ENCODE data around the gene TMEM18. TPM values are rescaled to one million over a fixed set of nuclear protein-coding genes. Genes with fewer than 3 reads are reported as not detected.
"Not testable (repeated sequence)": the region's sequence is repeated elsewhere in the genome, so short reads cannot be mapped to it uniquely, and the experiment has no call there.

Gene TMEM18
- total RNA-seq, 2 experiments from 2014 or later: 27.0 to 27.1 TPM

DNA sequence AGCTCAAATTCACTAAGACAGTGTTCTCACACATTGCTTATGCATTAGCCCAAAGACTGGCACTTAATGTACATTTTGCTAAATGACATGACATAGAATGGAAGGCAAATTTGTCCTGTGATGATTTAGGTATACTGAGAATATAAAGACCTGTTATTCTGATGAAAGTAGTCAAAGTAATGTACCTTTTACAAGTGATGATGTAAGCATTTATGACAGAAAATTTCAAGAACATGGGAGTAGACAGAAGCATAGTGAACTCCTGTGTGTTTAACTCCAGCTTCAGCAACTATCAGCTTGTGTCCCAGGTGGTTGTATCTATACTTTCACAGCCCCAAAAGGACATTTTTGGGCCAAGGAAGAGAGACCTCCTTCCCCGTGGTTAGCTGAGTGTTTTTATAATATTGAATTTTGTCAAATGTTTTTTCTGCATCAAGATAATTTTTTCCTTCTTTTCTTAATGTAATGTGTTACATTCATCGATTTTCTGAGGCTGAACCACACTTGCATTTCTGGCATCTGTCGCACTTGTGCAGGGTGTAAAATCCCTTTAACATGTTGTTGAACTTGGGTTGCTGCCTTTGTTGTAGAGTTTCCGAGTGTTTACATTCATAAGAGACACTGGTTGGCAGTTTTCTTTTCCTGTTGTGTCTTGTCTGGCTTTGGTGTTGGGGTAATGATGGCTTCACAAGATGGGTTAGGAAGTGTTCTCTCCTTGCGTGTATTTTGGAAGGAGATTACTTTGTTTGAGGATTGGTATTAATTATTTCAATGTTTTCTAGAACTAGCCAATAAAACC lies 33.9 kb upstream of the TMEM18 start:
- no peaks in the 10 kb centered on the region for H3K9me3 Mint-ChIP-seq (ENCODE audit: low read depth)
- no peak overlapping the region for H3K27ac Mint-ChIP-seq
- no peak overlapping the region for H3K4me3 Mint-ChIP-seq
- no peak for ATAC-seq
- H3K4me1 Mint-ChIP-seq: peaks cover 7% of the 10 kb centered on the region
- intact Hi-C loops (cut with DNase I, micrococcal nuclease): loop anchor here (10.0 kb wide), 2 partner anchors 424 to 844 kb away; no protein-coding TSS in a partner anchor
- no peaks in the 10 kb centered on the region for H3K36me3 Mint-ChIP-seq (ENCODE audit: low read depth)
- peaks cover 14% of the 10 kb centered on the region for H3K27me3 Mint-ChIP-seq
- no peak for DNase-seq
- POLR2A ChIA-PET: no interaction called here
- CTCF ChIA-PET: no interaction called here

GRCh38 chr2:709138-709765 lies 32.0 kb upstream of the TMEM18 start:
- Mint-ChIP-seq H3K36me3 (ENCODE audit: low read depth) (no peaks in the 10 kb centered on the region), H3K4me1 (peaks cover 11% of the 10 kb centered on the region), H3K4me3 (no peak overlapping the region), H3K27ac (no peak overlapping the region), H3K27me3 (peaks cover 10% of the 10 kb centered on the region), H3K9me3 (ENCODE audit: low read depth) (no peaks in the 10 kb centered on the region)
- DNase-seq (no peak), ATAC-seq (no peak)
- POLR2A ChIA-PET: no interaction called here
- intact Hi-C loops (cut with DNase I, micrococcal nuclease): loop anchor here in 1 of 2 experiments (10.0 kb wide), 1 partner anchor 236 kb away; no protein-coding TSS in a partner anchor
- CTCF ChIA-PET: no interaction called here

GRCh38 chr2:708667-709066 lies 31.5 kb upstream of the TMEM18 start:
- no peak for ATAC-seq
- Mint-ChIP-seq H3K4me3 (no peak overlapping the region), H3K36me3 (ENCODE audit: low read depth) (no peaks in the 10 kb centered on the region), H3K27me3 (peaks cover 10% of the 10 kb centered on the region), H3K27ac (no peak overlapping the region), H3K9me3 (ENCODE audit: low read depth) (no peaks in the 10 kb centered on the region), H3K4me1 (peaks cover 11% of the 10 kb centered on the region)
- POLR2A ChIA-PET: no interaction called here
- DNase-seq: no peak
- CTCF ChIA-PET: no interaction called here
- intact Hi-C loops (cut with DNase I, micrococcal nuclease): loop anchor here in 1 of 2 experiments (10.0 kb wide), 1 partner anchor 236 kb away; no protein-coding TSS in a partner anchor

DNA sequence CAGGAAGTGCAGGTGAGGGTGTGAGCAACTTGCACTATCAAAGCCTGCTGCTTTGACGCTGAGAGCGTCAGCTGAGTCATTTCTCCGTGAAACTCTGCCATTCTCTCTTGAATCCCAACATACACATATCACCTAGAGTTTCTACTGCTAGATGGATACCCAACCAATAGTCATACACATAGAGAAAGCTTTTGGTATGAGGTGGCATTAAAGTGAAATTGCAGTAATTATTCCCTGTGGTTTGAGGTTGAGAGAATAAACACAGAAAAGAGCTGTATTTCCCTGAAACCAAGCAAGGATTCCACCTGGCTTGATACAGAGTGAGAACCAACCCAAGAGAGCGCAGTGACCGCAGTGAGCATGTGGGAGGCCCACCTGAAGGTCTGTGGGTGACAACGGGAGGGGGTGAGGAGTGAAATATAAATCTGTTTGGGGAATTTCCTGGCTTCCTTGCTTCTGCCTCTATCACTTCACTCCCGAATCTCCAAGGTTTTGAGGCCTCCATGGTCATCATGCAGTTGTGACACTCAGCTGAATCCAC lies 28.8 kb upstream of the TMEM18 start:
- Mint-ChIP-seq H3K36me3 (ENCODE audit: low read depth) (no peaks in the 10 kb centered on the region), H3K27ac (peak overlapping the region; percentile 6), H3K4me1 (peaks cover 11% of the 10 kb centered on the region), H3K27me3 (peaks cover 6% of the 10 kb centered on the region), H3K4me3 (no peak overlapping the region), H3K9me3 (ENCODE audit: low read depth) (no peaks in the 10 kb centered on the region)
- intact Hi-C loops (cut with DNase I, micrococcal nuclease): loop anchor here in 1 of 2 experiments (1.0 to 10.0 kb wide), 2 partner anchors 29 to 239 kb away; partner anchors contain the start of gene TMEM18
- ChIA-PET POLR2A (no interaction called here), CTCF (no interaction called here)
- DNase-seq: peak; percentile 61
- ATAC-seq: peak; percentile 89

GRCh38 chr2:702765-703164 lies 25.6 kb upstream of the TMEM18 start:
- Mint-ChIP-seq H3K27me3 (peaks cover 13% of the 10 kb centered on the region), H3K4me1 (peaks cover 11% of the 10 kb centered on the region)
- H3K27ac Mint-ChIP-seq; ATAC-seq; DNase-seq; H3K4me3 Mint-ChIP-seq; POLR2A ChIA-PET; H3K9me3 Mint-ChIP-seq (ENCODE audit: low read depth); CTCF ChIA-PET; H3K36me3 Mint-ChIP-seq (ENCODE audit: low read depth): not testable (repeated sequence)
- intact Hi-C loops (cut with DNase I, micrococcal nuclease): loop anchor here in 1 of 2 experiments (10.0 kb wide), 1 partner anchor 242 kb away; no protein-coding TSS in a partner anchor

- intact Hi-C loops (cut with DNase I, micrococcal nuclease): no loop called here
- peaks cover 8% of the 10 kb centered on the region for H3K9me3 Mint-ChIP-seq (ENCODE audit: low read depth)
- H3K36me3 Mint-ChIP-seq (ENCODE audit: low read depth): no peaks in the 10 kb centered on the region
- ATAC-seq (no peak), DNase-seq (no peak)
- H3K27me3 Mint-ChIP-seq: peaks cover 15% of the 10 kb centered on the region
- POLR2A ChIA-PET: no interaction called here
- H3K4me1 Mint-ChIP-seq: peaks cover 3% of the 10 kb centered on the region
- no peak overlapping the region for H3K27ac Mint-ChIP-seq
- CTCF ChIA-PET: no interaction called here
- no peak overlapping the region for H3K4me3 Mint-ChIP-seq
These were observed 19.9 kb upstream of the TMEM18 start for GRCh38 chr2:696999-697627.

- H3K36me3 Mint-ChIP-seq (ENCODE audit: low read depth): no peaks in the 10 kb centered on the region
- H3K4me1 Mint-ChIP-seq: peaks cover 3% of the 10 kb centered on the region
- intact Hi-C loops (cut with DNase I, micrococcal nuclease): no loop called here
- H3K4me3 Mint-ChIP-seq: no peak overlapping the region
- H3K9me3 Mint-ChIP-seq (ENCODE audit: low read depth): peaks cover 8% of the 10 kb centered on the region
- peaks cover 12% of the 10 kb centered on the region for H3K27me3 Mint-ChIP-seq
- ATAC-seq: no peak
- no peak for DNase-seq
- POLR2A ChIA-PET: no interaction called here
- H3K27ac Mint-ChIP-seq: no peak overlapping the region
- CTCF ChIA-PET: no interaction called here
These were observed 19.3 kb upstream of the TMEM18 start for GRCh38 chr2:696463-696862.

DNA sequence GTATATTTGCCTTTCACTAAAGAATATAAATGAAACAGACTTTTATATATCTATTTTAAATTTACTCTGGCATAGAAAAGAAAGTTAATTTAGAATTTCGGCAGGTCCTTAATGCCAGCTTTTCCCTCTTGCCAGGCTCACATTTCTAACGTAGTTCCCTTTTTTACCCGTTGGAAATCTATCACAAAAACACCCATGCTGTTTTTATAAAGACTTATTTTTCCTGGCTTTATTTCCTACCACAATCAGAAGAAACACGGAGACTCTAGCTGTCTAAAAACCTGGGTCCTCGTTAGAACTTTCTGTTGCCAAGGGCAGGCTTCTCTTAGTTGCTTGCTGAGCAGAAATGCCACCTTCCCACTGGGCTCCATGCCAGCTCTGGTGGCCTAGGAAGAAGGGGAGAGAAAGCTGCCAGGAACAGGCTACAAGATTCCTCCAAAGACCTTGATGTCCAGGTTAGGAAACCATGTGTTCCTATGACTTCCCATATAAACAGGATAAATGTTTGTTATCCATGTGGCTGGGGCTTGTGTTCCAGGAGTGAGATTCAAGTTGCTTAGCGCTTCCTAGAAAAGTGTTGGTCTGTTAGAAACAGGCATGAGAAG lies 17.8 kb upstream of the TMEM18 start:
- Mint-ChIP-seq H3K27me3 (peaks cover 8% of the 10 kb centered on the region), H3K4me3 (no peak overlapping the region), H3K4me1 (peaks cover 3% of the 10 kb centered on the region), H3K27ac (no peak overlapping the region), H3K9me3 (ENCODE audit: low read depth) (peaks cover 7% of the 10 kb centered on the region), H3K36me3 (ENCODE audit: low read depth) (no peaks in the 10 kb centered on the region)
- POLR2A ChIA-PET: no interaction called here
- intact Hi-C loops (cut with DNase I, micrococcal nuclease): no loop called here
- ATAC-seq (no peak), DNase-seq (no peak)
- CTCF ChIA-PET: interaction anchor here (0.9 to 1.2 kb wide), 2 partner anchors 9 to 28 kb away, joined by 3 read pairs; no protein-coding TSS in a partner anchor

GRCh38 chr2:694174-694573 lies 17.0 kb upstream of the TMEM18 start:
- POLR2A ChIA-PET: no interaction called here
- H3K4me3 Mint-ChIP-seq: no peak overlapping the region

DNA sequence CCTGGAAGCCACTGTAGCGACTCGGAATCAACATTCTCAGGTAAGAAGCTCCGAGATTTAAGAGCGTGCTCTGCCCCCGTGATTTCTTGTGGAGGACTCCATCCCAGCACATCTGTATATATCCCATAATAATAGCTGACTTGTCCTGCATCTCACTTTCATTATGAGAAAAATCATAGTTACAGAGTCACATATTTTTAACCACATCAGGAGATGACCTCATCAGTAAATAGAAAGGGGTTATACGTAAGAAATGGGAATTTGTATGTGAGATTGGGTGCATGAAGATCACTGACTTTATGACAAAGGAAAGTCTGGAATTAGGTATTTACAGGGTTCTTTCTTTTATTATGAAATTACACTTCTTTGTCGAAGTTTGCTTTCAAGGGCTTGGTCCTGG lies 16.4 kb upstream of the TMEM18 start:
- Mint-ChIP-seq H3K27ac (no peak overlapping the region), H3K4me1 (peaks cover 3% of the 10 kb centered on the region), H3K4me3 (no peak overlapping the region), H3K36me3 (ENCODE audit: low read depth) (no peaks in the 10 kb centered on the region), H3K27me3 (peaks cover 9% of the 10 kb centered on the region), H3K9me3 (ENCODE audit: low read depth) (peaks cover under 1% of the 10 kb centered on the region)
- ChIA-PET CTCF (no interaction called here), POLR2A (no interaction called here)
- DNase-seq: no peak
- intact Hi-C loops (cut with DNase I, micrococcal nuclease): no loop called here
- peak; percentile 33 for ATAC-seq

More at GRCh38 chr2:694174-694573, 17.0 kb upstream of the TMEM18 start:
- peaks cover 3% of the 10 kb centered on the region for H3K4me1 Mint-ChIP-seq
- H3K27me3 Mint-ChIP-seq: peaks cover 9% of the 10 kb centered on the region
- no peak for ATAC-seq
- H3K36me3 Mint-ChIP-seq (ENCODE audit: low read depth): no peaks in the 10 kb centered on the region
- peaks cover 4% of the 10 kb centered on the region for H3K9me3 Mint-ChIP-seq (ENCODE audit: low read depth)
- no peak overlapping the region for H3K27ac Mint-ChIP-seq
- DNase-seq: no peak
- intact Hi-C loops (cut with DNase I, micrococcal nuclease): no loop called here
- CTCF ChIA-PET: no interaction called here

GRCh38 chr2:692767-693166 lies 15.6 kb upstream of the TMEM18 start:
- Mint-ChIP-seq H3K36me3 (ENCODE audit: low read depth) (no peaks in the 10 kb centered on the region), H3K9me3 (ENCODE audit: low read depth) (no peaks in the 10 kb centered on the region), H3K4me1 (peaks cover 3% of the 10 kb centered on the region), H3K27me3 (peaks cover 14% of the 10 kb centered on the region), H3K27ac (no peak overlapping the region), H3K4me3 (no peak overlapping the region)
- ATAC-seq: no peak
- POLR2A ChIA-PET: no interaction called here
- CTCF ChIA-PET: no interaction called here
- no peak for DNase-seq
- intact Hi-C loops (cut with DNase I, micrococcal nuclease): no loop called here

All from activated CD4-positive, alpha-beta T cell treated with anti-CD3 and anti-CD28 coated beads for 36 hours (primary cell).